Progenitor cell of endocrine pancreas (in vitro differentiated cells): ENCODE measurements around the gene SLC39A11. TPM values are rescaled to one million over a fixed set of nuclear protein-coding genes. Genes with fewer than 3 reads are reported as not detected.

ENCODE experiments used
- DNase-seq: peaks from one replicate; pipeline ENCODE4 v3.0.0; 2021; ENCODE audit warnings: low spot score; ENCODE audit not compliant: unreplicated experiment
- H3K27ac Mint-ChIP-seq: 2 replicates; pipeline ENCODE4 v1.8.0; 2021; ENCODE audit warnings: mild to moderate bottlenecking, moderate library complexity, mixed read lengths
- H3K27me3 Mint-ChIP-seq: 2 replicates; pipeline ENCODE4 v1.8.0; 2021; ENCODE audit warnings: mixed read lengths
- H3K36me3 Mint-ChIP-seq: 2 replicates; pipeline ENCODE4 v1.8.0; 2022; ENCODE audit warnings: mixed read lengths; ENCODE audit not compliant: insufficient read depth
- H3K4me1 Mint-ChIP-seq: 2 replicates; pipeline ENCODE4 v1.8.0; 2021; ENCODE audit warnings: low read depth, mixed read lengths
- H3K4me3 Mint-ChIP-seq: 2 replicates; pipeline ENCODE4 v1.8.0; 2021; ENCODE audit warnings: low read depth, mild to moderate bottlenecking, moderate library complexity, mixed read lengths
- H3K9me3 Mint-ChIP-seq: 2 replicates; pipeline ENCODE4 v1.8.0; 2021; ENCODE audit warnings: low read depth, mixed read lengths
- CTCF ChIP-seq: fragments of 200-600 bp; sonication (generic); IDR thresholded peaks from one replicate; pipeline ENCODE4 v1.5.0; 2021; ENCODE audit warnings: antibody characterized with exemption, mild to moderate bottlenecking; ENCODE audit not compliant: unreplicated experiment
- total RNA-seq: library from RNA; stranded (reverse); gene quantifications from 2 replicates; pipeline ENCODE4 v1.2.1, GENCODE V29; 2021

The SLC39A11 gene
- total RNA-seq, 1 donor from 2014 or later, result 20.5 TPM

DNA sequence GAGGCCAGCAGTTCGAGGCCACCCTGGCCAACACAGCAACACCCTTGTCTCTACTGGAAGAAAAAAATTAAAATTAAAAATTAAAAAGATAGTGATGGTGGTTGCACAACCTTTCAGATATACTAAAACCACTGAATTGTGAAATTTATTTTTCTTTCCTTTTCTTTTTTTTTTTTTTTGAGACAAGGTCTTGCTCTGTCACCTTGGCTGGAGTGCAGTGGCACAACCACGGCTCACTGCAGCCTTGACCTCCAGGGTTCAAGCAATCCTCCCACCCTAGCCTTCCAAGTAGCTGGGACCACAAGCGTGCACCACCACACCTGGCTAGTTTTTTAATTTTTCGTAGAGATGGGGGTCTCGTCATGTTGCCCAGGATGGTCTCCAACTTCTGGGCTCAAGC is 254.4 kb downstream of the SLC39A11 start:
- Mint-ChIP-seq H3K36me3 (no peaks in the 10 kb centered on the region), H3K4me3 (no peak overlapping the region), H3K27ac (no peak overlapping the region), H3K9me3 (peaks cover 7% of the 10 kb centered on the region), H3K27me3 (peaks cover 3% of the 10 kb centered on the region), H3K4me1 (no peaks in the 10 kb centered on the region)
- TF ChIP-seq CTCF, result no peak
- no peak for DNase-seq

- DNase-seq, result no peak
- Mint-ChIP-seq H3K4me1 (no peaks in the 10 kb centered on the region), H3K27ac (no peak overlapping the region), H3K9me3 (peaks cover 7% of the 10 kb centered on the region), H3K36me3 (no peaks in the 10 kb centered on the region), H3K4me3 (no peak overlapping the region), H3K27me3 (peaks cover 3% of the 10 kb centered on the region)
- no peak for TF ChIP-seq CTCF
Measured at GRCh38 chr17:72837335-72837734, 255.2 kb downstream of the SLC39A11 start.

DNA sequence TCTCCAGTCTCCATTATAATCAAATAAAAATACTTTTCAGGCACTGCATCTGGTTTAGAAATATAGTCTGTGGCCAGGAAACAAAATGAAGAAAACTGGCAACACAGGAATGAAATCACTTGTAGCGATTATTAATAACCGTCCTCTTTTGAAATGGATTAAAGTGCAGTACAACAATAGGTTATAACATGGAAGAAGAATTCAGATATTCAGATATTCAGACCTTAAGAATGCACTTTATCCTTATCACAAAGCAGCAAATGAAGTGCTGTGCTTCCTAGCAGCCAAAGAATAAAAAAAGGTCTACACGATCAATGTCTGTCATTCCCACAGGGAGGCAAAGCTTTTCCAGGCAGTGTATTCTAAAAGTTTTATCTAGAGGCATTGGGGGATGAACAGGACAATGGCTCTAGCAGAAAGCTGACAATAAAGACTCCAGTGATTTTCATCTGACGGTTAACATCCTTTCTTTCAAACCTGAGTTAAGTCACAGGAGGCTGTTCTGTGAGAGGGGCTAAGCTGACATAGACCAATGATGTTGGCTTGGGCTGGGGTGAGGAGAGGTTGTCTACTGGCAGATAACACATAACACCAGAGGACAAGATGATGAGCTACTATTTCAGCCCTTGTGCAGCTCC is 259.2 kb downstream of the SLC39A11 start:
- Mint-ChIP-seq H3K27me3 (peaks cover 7% of the 10 kb centered on the region), H3K9me3 (no peaks in the 10 kb centered on the region), H3K4me1 (peaks cover 12% of the 10 kb centered on the region), H3K27ac (no peak overlapping the region), H3K36me3 (no peaks in the 10 kb centered on the region), H3K4me3 (no peak overlapping the region)
- DNase-seq, result no peak
- TF ChIP-seq CTCF, result no peak

- Mint-ChIP-seq H3K27ac (no peak overlapping the region), H3K9me3 (no peaks in the 10 kb centered on the region), H3K27me3 (peaks cover 7% of the 10 kb centered on the region), H3K4me3 (no peak overlapping the region), H3K36me3 (no peaks in the 10 kb centered on the region), H3K4me1 (peaks cover 12% of the 10 kb centered on the region)
- no peak for DNase-seq
- TF ChIP-seq CTCF, result no peak
Measured at GRCh38 chr17:72832306-72832705, 260.2 kb downstream of the SLC39A11 start.

DNA sequence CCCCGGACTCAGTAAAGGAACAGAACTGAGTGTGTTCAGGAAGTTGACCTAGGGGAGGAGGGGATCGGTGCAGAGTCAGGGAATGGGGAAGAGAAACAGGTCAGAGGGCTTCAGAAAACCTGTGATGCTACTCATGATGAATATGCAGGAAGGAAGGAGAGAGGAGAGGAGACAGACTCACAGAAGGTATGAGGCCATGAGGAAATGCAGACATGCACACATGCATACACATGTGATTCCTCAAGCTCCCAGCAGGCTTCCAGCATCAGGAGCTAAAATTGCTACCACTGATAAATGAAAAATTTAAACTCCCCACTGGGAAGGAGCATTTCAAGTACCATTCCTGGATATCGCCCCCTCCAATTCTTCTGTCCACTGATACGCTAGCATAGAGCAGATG is 262.6 kb downstream of the SLC39A11 start:
- DNase-seq, result no peak
- H3K4me3 Mint-ChIP-seq, result no peak overlapping the region
- peaks cover 14% of the 10 kb centered on the region for H3K9me3 Mint-ChIP-seq
- peaks cover 12% of the 10 kb centered on the region for H3K4me1 Mint-ChIP-seq
- no peak for TF ChIP-seq CTCF
- H3K27me3 Mint-ChIP-seq, result peaks cover 7% of the 10 kb centered on the region
- peaks cover 11% of the 10 kb centered on the region for H3K36me3 Mint-ChIP-seq
- H3K27ac Mint-ChIP-seq, result no peak overlapping the region
